Measurements from ENCODE around the gene GREM2.

GREM2 gene

DNA sequence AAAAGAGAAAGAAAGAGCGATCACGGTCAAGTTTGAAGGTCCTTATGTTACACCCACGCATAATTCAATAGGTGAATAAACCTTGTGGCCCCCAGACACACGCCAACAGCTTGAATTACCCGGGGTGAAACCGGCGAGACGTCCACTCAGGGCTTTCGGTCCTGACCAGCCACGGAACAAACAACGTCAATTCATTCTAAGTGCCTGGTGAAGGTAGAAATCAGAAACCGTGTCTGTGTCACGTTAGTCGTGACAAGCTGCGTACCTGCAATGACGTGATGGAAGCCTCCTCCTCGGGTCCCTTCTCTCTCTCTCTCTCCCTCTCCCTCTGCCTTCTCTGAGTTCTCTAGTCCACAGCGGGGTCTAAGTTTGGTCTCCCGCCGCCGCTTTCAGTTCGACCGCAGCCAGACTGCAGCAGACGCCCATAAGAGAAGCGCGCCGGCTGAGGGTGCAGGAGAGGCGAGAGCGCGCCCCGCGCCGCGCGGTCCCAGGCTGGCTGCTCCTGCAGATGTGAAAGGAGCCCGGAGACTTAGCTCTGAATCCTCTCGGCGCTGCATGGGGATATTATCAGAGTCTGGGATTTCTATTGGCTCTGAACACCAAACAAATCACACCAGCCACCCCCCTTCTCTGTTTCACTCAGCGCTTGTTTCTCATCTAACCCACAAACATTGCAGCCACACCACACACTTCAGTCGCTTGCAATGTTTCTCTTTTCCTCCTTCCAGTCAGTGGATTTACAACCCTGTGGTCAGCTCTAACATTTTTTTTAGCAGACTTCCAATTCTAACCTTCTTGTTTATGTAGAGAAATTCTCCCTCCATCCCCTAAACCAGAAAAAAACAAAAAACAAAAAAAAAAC is at the start of gene GREM2:
GREM2 (minus strand) TSS at position 537 of the 862 bp plus-strand sequence. CDS start 118,680 bp downstream, outside the sequence.
- DNase-seq (ENCODE audit: low read depth) = peak; percentile 55

GRCh38 chr1:240658312-240658960 is 46.5 kb upstream of the GREM2 start:
- DNase-seq (ENCODE audit: low read depth) = no peak

GRCh38 chr1:240656531-240656930 is 44.6 kb upstream of the GREM2 start:
- no peak for DNase-seq (ENCODE audit: low read depth)

DNA sequence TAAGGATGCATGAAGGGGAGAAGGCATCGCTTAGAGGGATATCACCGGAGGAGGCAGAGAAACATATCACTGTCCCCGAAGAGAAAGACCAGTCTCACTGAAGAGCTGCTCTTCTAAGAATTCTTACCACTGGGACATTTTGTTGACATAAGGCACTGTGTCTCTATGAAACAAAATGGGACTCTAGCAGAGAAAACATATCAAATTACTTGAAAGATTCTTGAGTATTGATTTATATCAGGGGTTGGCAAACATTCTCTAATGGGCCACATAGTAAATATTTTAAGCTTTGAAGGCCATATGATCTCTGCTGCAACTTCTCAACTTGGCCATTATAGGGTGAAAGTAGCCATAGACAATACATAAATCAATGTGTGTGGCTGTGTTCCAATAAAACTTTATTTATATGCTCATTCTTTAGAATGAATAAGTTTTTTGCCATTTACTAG is 41.0 kb upstream of the GREM2 start:
- DNase-seq (ENCODE audit: low read depth) = no peak

DNA sequence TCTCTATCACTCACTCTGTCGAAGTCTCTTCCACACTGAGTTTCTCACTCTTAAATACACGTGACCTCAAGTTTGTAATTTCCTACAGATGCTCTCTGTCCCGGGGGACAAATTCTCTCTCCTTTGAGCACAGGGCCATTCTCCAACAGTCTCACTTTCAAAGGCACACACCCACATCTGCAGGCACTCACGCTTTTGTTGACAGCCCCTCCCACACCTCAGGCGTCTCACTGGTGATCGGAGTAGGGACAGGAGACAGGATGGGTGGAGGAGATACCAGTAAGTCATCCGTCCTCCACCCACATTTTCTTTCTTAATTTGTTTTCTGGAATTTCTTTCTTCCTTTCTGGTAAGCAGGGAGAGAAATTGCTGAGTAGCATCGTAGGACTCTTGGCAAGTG is 40.6 kb upstream of the GREM2 start:
- DNase-seq (ENCODE audit: low read depth) = no peak

DNA sequence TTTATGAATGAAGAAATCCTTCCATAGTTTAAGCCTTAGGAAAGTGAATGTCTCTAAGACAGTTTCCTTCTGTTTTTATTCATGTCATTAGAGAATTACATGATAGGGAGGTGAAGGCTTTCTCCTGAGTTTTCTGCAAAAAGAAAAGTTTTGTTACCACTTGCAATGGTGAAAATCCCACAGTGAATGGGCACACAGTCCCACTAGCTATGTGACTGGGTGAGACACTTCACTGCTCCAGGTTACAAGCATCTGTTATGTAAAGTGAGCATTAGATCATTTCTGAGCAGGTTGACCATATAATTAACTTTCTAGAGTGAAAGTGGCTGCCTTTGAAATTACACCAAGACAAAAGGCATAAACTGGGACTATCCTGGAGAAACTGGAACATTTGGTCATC is 38.9 kb upstream of the GREM2 start:
- DNase-seq (ENCODE audit: low read depth) = no peak

DNA sequence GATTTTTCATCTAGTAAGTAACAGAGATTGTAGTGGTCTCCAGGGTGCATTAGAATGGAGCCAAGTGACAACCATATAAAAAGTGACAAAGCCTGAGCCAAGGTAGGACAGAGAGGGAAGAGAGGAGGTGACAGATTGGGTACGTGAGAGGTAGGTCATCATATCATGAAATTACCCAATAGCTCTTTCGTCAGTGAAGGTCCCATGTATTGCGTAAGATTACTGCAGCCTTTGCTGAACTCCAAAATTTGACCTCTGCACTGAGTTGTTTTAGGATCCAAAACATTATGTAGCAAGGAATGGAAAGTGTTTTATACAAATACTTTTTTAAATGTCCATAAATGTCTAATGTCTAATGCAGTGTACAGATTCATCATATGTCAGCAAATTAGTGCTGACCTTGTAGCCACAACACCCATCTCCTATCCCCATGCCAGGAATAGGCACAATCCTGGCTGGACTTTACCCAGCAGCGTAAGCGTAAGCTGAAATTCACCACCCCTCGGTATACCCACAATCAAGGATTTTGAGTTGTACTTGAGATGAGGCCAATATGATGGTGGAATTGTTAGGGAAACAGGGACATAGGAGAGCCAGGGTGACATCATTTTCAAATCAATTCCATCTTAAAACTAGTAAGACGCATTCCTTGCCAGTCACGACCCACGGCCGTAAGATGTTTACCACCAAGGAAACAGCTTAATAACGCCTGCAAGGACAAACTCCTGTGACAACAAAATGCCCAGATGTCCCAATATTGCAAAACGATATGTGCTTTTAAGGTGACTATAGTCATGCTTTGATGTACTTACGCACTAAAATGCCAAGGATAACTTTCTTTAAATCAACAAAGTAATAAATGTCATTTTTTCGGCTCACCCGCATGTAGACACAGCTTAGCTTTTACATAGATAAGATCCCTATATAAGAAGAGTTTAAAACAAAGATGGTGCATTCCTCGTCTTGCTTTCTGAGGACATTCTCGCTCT is 38.1 kb upstream of the GREM2 start:
- no peak for DNase-seq (ENCODE audit: low read depth)

DNA sequence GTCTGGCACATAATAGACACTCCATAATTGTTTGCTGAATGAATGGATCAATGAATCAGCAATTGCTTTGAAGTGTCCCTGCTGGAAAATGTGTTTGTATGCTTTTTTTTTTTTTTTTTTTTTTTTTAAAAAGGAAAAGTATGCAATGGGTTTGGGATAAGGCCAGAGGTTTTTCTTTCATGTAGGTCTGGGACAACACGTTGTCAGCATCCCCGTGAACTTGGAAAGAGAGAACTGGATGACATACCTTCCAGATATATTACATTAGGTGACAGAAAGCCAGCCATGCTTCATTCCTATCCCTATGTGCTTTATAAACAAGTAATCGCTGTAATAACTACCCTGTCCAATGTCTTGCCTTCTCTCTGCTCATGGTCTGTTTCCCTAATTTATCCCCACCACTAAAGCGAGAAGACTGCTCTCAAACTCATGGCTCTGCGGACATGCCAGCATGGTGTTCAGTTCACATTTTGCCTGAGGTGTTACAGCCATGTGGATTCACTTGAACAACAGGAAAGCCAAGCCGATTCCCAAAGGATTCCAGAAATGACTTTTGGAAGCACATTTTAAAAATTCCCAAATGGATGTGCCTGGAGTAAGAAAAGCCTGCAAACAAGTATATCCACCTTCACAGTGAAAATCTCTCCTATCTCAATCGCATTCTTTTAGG is 34.8 kb upstream of the GREM2 start:
- DNase-seq (ENCODE audit: low read depth) = no peak

- DNase-seq (ENCODE audit: low read depth) = no peak
Observed at GRCh38 chr1:240644732-240645131, 32.8 kb upstream of the GREM2 start.

DNA sequence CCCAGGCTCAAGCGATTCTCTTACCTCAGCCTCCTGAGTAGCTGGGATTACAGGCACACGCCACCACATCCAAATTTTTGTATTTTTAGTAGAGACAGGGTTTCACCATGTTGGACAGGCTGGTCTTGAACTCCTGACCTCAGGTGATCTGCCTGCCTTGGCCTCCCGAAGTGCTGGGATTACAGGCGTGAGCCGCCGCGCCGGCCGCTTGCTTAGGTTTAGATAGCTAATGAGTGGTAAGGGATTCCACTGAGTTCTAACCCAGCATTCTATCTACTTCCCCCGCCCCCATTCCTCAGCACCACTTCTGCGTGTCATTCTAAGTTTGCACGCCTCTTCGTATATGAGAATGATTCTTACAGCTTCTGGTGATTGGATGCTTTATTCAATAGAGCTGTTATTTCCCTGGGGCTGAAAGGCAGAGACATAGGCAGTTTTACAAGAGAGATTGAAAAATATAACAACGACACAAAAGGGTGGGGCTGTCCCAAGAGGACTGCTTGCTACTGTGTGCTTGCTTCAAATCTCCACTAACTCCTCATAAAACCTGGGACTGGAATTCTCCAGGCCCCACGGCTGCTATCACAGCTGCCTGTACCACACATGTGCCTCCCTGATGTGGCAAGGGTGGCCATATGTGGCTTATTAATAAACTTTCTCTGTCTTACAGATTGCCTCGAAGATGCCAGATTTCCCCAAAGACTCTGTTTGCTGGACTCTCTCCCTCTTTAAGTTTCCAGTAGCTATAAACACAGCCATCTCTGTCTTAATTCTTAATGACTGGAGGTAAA is 23.7 kb upstream of the GREM2 start:
- DNase-seq (ENCODE audit: low read depth) = no peak

DNA sequence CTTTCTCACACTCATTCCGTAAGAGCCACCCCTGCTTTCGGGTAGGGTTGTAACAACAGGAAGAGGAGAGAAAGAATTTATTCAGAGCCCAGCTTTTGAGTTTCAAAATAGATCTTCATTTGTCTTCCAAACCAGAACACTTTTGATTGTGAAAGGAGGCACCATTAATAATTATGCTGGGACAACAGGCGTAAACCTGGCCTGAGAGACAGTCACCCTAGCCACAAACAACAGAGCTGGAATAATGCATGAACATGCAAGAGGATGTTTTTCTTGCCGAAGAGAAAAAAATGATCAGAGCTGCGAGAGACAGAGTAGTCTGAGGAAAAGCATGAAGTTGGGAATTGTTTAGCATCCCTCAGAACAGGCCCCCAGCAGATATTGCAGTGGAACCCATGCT is 18.5 kb upstream of the GREM2 start:
- no peak for DNase-seq (ENCODE audit: low read depth)

DNA sequence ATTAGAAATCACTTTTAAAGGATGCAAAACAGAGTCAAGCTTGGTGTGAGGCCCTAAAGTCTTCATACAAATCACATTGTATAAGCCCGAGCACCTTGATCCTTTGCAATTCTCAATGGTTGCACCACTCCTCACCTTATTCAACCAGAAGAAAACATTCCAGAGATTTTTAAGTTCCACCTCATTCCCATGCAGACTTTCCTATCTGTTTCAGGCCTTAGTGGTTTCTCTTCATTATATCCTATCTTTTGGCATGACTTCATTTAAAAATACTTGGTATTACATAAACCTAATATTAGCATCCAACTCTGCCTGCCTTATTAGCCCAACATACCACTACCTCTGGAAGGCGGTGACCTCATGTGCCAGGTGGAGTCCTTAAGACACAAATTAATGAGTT is 9.3 kb upstream of the GREM2 start:
- DNase-seq (ENCODE audit: low read depth) = no peak

DNA sequence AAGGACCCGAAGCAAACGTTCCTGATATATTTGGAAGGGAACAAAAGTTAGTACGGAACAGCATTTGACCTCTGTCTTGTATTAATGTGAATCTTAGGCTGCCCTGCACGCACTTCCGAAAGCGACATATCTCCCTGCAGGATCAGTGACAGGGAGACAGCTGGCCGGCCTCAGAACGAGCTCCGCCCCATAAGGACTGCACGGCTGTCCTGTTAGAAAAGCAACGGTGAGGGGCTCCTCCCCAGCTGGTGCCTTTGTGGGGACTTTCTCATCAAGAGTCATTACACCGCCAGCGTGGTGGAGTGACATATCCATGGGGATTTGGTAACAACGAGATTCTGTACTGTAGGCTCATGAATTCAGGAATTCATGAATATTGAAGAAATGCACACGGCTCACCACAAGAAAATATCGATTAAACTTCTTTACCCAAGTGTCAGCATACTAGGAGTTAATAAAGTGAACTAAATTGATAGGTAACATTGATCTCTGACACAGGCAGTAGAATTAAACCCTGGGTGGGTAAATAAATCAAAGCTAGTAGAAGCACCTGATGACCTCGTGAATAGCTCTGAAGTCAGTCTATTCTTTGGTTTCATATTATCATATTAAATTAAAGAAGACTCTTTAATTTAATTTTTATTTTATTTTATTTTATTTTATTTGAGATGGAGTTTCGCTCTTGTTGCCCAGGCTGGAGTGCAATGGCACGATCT is 8.1 kb upstream of the GREM2 start:
- DNase-seq (ENCODE audit: low read depth) = no peak

DNA sequence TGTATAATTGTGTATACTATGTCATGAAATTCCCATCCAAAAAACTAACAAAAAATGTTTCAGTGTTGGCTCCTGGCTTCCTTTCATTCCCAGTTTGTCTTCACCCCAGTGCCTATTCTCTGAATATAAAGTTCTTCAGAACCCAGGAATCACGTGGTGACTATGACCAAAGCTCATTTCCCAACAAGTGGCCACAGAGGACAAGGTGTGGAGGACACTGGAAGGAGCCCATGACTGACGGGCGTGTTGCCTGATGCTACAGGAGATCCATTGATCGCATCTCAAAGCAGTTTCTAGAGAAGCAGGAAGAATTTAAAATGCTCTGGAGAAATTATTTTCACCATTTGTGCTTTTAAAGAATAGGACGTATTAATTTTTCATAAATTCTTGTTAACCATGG is 7.4 kb upstream of the GREM2 start:
- no peak for DNase-seq (ENCODE audit: low read depth)

- DNase-seq (ENCODE audit: low read depth) = no peak
Observed at GRCh38 chr1:240618946-240619345, 7.0 kb upstream of the GREM2 start.

DNA sequence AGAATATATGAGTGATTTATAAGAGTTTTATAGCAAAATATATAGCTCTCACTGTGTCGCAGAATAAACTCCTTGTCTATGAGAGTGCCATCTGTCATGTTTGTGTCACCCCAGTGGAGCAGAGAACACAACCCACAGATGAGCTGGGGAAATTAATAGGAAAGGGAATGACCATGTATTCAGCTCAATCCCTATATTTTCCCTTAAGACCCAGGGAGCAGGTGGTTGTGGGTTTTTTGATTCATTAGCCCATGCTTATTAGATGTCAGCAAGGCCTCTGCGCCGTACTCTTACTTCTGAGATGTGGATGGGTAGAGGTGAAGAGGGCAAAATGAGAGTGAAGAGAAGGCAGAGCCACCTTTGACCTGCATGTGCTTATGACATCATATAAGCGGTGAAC is 4.1 kb upstream of the GREM2 start:
- no peak for DNase-seq (ENCODE audit: low read depth)

DNA sequence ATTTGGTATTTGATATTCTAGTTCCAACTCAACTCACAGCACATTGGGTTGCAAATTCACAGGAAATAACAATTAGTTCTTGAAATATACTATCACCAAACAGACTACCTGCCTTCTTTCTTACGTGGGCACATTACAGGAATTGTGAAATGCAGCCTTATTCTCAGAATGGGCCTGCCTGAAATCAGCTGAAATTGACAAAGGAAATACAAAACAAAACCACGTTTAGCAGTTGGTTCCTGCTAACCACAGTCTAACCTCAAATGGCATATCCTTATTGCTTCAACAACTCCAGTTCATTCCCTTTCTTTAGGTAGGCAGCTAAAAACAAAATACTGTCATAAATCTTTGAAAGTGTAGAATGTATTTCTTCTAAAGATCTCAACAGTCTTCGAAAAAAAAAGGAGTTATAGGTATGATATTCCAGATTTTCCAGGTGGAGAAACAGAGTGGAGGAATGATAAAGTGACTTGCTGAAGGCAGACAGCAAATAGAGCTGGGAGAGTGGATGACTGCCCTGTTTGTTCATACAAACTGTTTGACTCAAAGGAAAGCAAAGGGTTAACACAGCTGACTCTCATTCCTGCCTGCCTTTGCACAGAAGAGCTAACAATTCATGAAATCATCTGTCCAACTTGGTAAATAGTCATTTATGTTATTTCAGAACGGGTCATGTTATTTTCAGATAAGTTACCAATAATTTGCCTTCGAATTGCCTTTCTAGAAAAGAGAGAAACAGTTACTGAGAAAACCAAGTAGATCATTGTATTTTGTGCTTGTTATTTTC is 1.6 kb upstream of the GREM2 start:
- no peak for DNase-seq (ENCODE audit: low read depth)

DNA sequence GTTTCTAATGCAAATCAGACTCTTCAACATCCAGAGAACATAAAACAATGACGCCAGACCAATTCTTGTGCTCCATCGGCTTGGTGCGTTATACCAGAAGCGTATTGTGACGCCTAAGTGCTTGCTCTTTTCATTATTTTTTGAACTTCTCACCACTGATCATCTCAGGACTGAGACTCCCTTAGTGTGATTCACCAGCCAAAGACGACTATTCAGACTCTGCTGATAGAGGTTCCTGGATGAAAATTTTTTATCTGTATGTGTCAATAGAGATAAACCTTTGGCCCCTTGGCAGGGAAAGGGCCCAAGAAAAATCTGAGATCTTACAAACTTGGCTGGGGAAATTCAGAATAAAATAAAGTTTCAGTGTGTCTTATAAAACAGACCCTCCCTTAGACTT is 856 bp upstream of the GREM2 start:
- DNase-seq (ENCODE audit: low read depth) = no peak

- DNase-seq (ENCODE audit: low read depth) = no peak
Observed at GRCh38 chr1:240611228-240611618, 732 bp downstream of the GREM2 start.
